GM19240 (cell line): ENCODE results near the gene ZNF780B.

Source experiments
- DNase-seq: peaks from one replicate; pipeline ENCODE4 v3.0.0; 2011; ENCODE audit warnings: low spot score; ENCODE audit not compliant: insufficient read length

Gene ZNF780B

GRCh38 chr19:40055832-40056504, at the start of gene ZNF780B:
ZNF780B (minus strand) TSS chr19:40056231; CDS start chr19:40050332, 5,899 bp downstream.
- DNase-seq = peak; percentile 52

- no peak for DNase-seq
These were observed 48.7 kb upstream of the ZNF780B start for GRCh38 chr19:40104754-40105153.

- no peak for DNase-seq
These were observed 47.6 kb upstream of the ZNF780B start for GRCh38 chr19:40103600-40103999.

GRCh38 chr19:40101813-40102212, 45.8 kb upstream of the ZNF780B start:
- DNase-seq = no peak

- DNase-seq = no peak
These were observed 37.4 kb upstream of the ZNF780B start for GRCh38 chr19:40093416-40093815.

GRCh38 chr19:40091205-40092129, 35.4 kb upstream of the ZNF780B start:
- no peak for DNase-seq

GRCh38 chr19:40090241-40091204, 34.5 kb upstream of the ZNF780B start, which contains the start of gene ZNF780A:
ZNF780A (minus strand) TSS chr19:40090943; CDS start chr19:40084753, 6,190 bp downstream.
- DNase-seq = peak; percentile 41

GRCh38 chr19:40089462-40089861, 33.4 kb upstream of the ZNF780B start:
- DNase-seq = no peak

GRCh38 chr19:40088299-40089047, 32.4 kb upstream of the ZNF780B start:
- no peak for DNase-seq

GRCh38 chr19:40084948-40085347, 28.9 kb upstream of the ZNF780B start:
- DNase-seq = no peak

GRCh38 chr19:40081411-40081810, 25.4 kb upstream of the ZNF780B start:
- no peak for DNase-seq

- DNase-seq = no peak
These were observed 24.3 kb upstream of the ZNF780B start for GRCh38 chr19:40080289-40080688.

- no peak for DNase-seq
These were observed 22.3 kb upstream of the ZNF780B start for GRCh38 chr19:40078377-40078776.

- no peak for DNase-seq
These were observed 14.0 kb upstream of the ZNF780B start for GRCh38 chr19:40070058-40070457.

- no peak for DNase-seq
These were observed 3.6 kb upstream of the ZNF780B start for GRCh38 chr19:40059624-40060023.

- no peak for DNase-seq
These were observed 1.1 kb upstream of the ZNF780B start for GRCh38 chr19:40057166-40057565.

GRCh38 chr19:40056505-40056904, 474 bp upstream of the ZNF780B start:
- no peak for DNase-seq

GRCh38 chr19:40055049-40055448, 982 bp downstream of the ZNF780B start:
- DNase-seq = no peak

- no peak for DNase-seq
These were observed 1.4 kb downstream of the ZNF780B start for GRCh38 chr19:40054632-40055031.

GRCh38 chr19:40053491-40053890, 2.5 kb downstream of the ZNF780B start:
- no peak for DNase-seq
